Right renal pelvis (tissue), 4 donors: ENCODE results near the gene DNAH17. TPM values are rescaled to one million over a fixed set of nuclear protein-coding genes. Genes with fewer than 3 reads are reported as not detected.

Experiments used
- DNase-seq, 4 donors: peaks; one replicate each; pipeline ENCODE4 v3.0.0-alpha.2; 2013; ENCODE audit warnings: low read depth in 4 of 4, low spot score in 3 of 4, missing footprints in 1 of 4
- polyA plus RNA-seq, 4 donors: library from polyadenylated mRNA; unstranded; fragments of 120-200 nt; gene quantifications; one replicate each; pipeline ENCODE4 v1.2.1, GENCODE V29; 2013; ENCODE audit not compliant: insufficient read length in 4 of 4

The DNAH17 gene
- polyA plus RNA-seq, 4 donors = 1.8 to 2.3 (median 1.9) TPM

- DNase-seq = no peak
Observed at GRCh38 chr17:78401246-78401645, 175.9 kb downstream of the DNAH17 start.

GRCh38 chr17:78400581-78401240 lies 176.5 kb downstream of the DNAH17 start:
- no peak for DNase-seq

- no peak for DNase-seq
Observed at GRCh38 chr17:78399693-78400144, 177.5 kb downstream of the DNAH17 start.

GRCh38 chr17:78399028-78399692 lies 178.0 kb downstream of the DNAH17 start:
- DNase-seq = no peak

- no peak for DNase-seq
Observed at GRCh38 chr17:78398390-78398789, 178.8 kb downstream of the DNAH17 start.

GRCh38 chr17:78397681-78398101 lies 179.5 kb downstream of the DNAH17 start:
- no peak for DNase-seq

GRCh38 chr17:78396441-78397337 lies 180.5 kb downstream of the DNAH17 start:
- no peak for DNase-seq

GRCh38 chr17:78395155-78395554 lies 182.0 kb downstream of the DNAH17 start:
- no peak for DNase-seq

- DNase-seq = no peak
Observed at GRCh38 chr17:78394209-78394608, 183.0 kb downstream of the DNAH17 start.

- no peak for DNase-seq
Observed at GRCh38 chr17:78393575-78393974, 183.6 kb downstream of the DNAH17 start.

- DNase-seq = no peak
Observed at GRCh38 chr17:78392295-78392694, 184.9 kb downstream of the DNAH17 start.

- no peak for DNase-seq
Observed at GRCh38 chr17:78391843-78392242, 185.4 kb downstream of the DNAH17 start.

- DNase-seq = no peak
Observed at GRCh38 chr17:78391051-78391431, 186.2 kb downstream of the DNAH17 start.

GRCh38 chr17:78390241-78391050 lies 186.8 kb downstream of the DNAH17 start:
- no peak for DNase-seq

- DNase-seq = no peak
Observed at GRCh38 chr17:78387977-78388941, 188.9 kb downstream of the DNAH17 start.

GRCh38 chr17:78384479-78385175 lies 192.6 kb downstream of the DNAH17 start:
- no peak for DNase-seq

- DNase-seq = no peak
Observed at GRCh38 chr17:78383725-78384471, 193.3 kb downstream of the DNAH17 start.
